Esophagus muscularis mucosa (tissue), 4 donors: ENCODE measurements around the gene ATAD3B.

Experiments
- EP300 ChIP-seq: sonication (generic); formaldehyde crosslinking; IDR thresholded peaks from one replicate; pipeline ENCODE4 v1.6.1; 2017; ENCODE audit warnings: antibody characterized with exemption
- POLR2A ChIP-seq: fragments of 450-650 bp; IDR thresholded peaks from one replicate; pipeline ENCODE4 v1.6.1; 2017; ENCODE audit warnings: antibody characterized with exemption, moderate library complexity, mild to moderate bottlenecking, low read depth
- POLR2AphosphoS5 ChIP-seq, 2 donors: sonication (generic); formaldehyde crosslinking; IDR thresholded peaks; one replicate each; pipeline ENCODE4 v1.6.1; 2017; ENCODE audit warnings: antibody characterized with exemption in 2 of 2
- TF ChIP-seq, protein P1 (sequence below), 3 experiments: fragments of 200-600 bp in 2 of 3; fragments of 450-650 bp in 1 of 3; sonication (generic) in 2 of 3; IDR thresholded peaks; one replicate each; pipeline ENCODE4 v1.5.1; 2017 to 2019; ENCODE audit warnings: antibody characterized with exemption in 3 of 3, mild to moderate bottlenecking in 2 of 3, moderate library complexity in 1 of 3

DNA sequence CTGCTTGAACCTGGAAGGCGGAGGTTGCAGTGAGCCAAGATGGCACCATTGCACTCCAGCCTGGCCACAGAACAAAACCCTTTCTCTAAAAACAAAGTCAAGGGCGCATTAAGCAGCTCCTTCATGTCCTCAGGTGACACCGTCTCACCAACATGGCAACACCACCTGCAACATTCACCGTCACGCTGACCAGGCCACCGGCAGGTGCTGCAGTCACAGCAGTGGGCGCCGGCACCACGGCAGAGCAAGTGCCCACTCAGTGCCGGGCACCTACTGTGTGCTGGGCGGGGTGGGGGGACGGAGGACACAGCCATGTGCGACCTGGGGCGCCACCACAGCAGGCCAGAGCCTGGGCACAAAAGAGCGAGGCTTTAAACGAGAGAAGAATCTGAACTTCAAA, 12.1 kb downstream of the ATAD3B start:
- TF ChIP-seq POLR2A (no peak), EP300 (no peak), POLR2AphosphoS5 (IDR thresholded peaks at IDR 0.05) (no peak)
- TF ChIP-seq, protein P1, sequence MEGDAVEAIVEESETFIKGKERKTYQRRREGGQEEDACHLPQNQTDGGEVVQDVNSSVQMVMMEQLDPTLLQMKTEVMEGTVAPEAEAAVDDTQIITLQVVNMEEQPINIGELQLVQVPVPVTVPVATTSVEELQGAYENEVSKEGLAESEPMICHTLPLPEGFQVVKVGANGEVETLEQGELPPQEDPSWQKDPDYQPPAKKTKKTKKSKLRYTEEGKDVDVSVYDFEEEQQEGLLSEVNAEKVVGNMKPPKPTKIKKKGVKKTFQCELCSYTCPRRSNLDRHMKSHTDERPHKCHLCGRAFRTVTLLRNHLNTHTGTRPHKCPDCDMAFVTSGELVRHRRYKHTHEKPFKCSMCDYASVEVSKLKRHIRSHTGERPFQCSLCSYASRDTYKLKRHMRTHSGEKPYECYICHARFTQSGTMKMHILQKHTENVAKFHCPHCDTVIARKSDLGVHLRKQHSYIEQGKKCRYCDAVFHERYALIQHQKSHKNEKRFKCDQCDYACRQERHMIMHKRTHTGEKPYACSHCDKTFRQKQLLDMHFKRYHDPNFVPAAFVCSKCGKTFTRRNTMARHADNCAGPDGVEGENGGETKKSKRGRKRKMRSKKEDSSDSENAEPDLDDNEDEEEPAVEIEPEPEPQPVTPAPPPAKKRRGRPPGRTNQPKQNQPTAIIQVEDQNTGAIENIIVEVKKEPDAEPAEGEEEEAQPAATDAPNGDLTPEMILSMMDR (IDR thresholded peaks at IDR 0.05): no peak
